GM21447 (cell line): ENCODE data around the gene PTP4A1.
"Not testable (repeated sequence)": the region's sequence is repeated elsewhere in the genome, so short reads cannot be mapped to it uniquely, and the experiment has no call there.

Experiments
- ATAC-seq: cut with Tn5 transposase; IDR thresholded peaks from one replicate; pipeline ENCODE4 v1.9.1; 2021; ENCODE audit not compliant: unreplicated experiment

The PTP4A1 gene

GRCh38 chr6:63581355-63582013 lies 9.2 kb downstream of the PTP4A1 start:
- no peak for ATAC-seq

- ATAC-seq, result no peak
Measured at GRCh38 chr6:63582579-63583231, 10.4 kb downstream of the PTP4A1 start.

- ATAC-seq, result no peak
Measured at GRCh38 chr6:63584125-63584514, 11.8 kb downstream of the PTP4A1 start.

- ATAC-seq, result no peak
Measured at GRCh38 chr6:63584566-63584965, 12.3 kb downstream of the PTP4A1 start.

GRCh38 chr6:63585652-63586051 lies 13.4 kb downstream of the PTP4A1 start:
- ATAC-seq, result not testable (repeated sequence)

GRCh38 chr6:63589952-63590411 lies 17.7 kb downstream of the PTP4A1 start:
- ATAC-seq, result no peak

GRCh38 chr6:63592886-63593285 lies 20.6 kb downstream of the PTP4A1 start:
- ATAC-seq, result no peak

- no peak for ATAC-seq
Measured at GRCh38 chr6:63597141-63598048, 25.1 kb downstream of the PTP4A1 start.

- ATAC-seq, result peak; percentile 100
Measured at GRCh38 chr6:63598049-63599036, 26.1 kb downstream of the PTP4A1 start.

GRCh38 chr6:63599243-63599642 lies 27.0 kb downstream of the PTP4A1 start:
- no peak for ATAC-seq

- ATAC-seq, result no peak
Measured at GRCh38 chr6:63600136-63600535, 27.9 kb downstream of the PTP4A1 start.

- no peak for ATAC-seq
Measured at GRCh38 chr6:63609231-63609630, 37.0 kb downstream of the PTP4A1 start.

- ATAC-seq, result no peak
Measured at GRCh38 chr6:63610944-63611343, 38.7 kb downstream of the PTP4A1 start.

- ATAC-seq, result no peak
Measured at GRCh38 chr6:63611560-63611959, 39.3 kb downstream of the PTP4A1 start.

- no peak for ATAC-seq
Measured at GRCh38 chr6:63615590-63615989, 43.3 kb downstream of the PTP4A1 start.
